ENCODE data around the gene RHO.

RHO gene

GRCh38 chr3:129522953-129523352 lies 5.5 kb upstream of the RHO start:
- DNase-seq (ENCODE audit: extremely low read depth, low read depth) = no peak
- TF ChIP-seq CTCF (IDR thresholded peaks at IDR 0.05; ENCODE audit: low read depth, low read length) = no peak

- TF ChIP-seq CTCF (IDR thresholded peaks at IDR 0.05; ENCODE audit: low read depth, low read length) = no peak
- DNase-seq (ENCODE audit: extremely low read depth, low read depth) = no peak
Measured at GRCh38 chr3:129524081-129524480, 4.4 kb upstream of the RHO start.

GRCh38 chr3:129525341-129525968 lies 3.0 kb upstream of the RHO start:
- TF ChIP-seq CTCF (IDR thresholded peaks at IDR 0.05; ENCODE audit: low read depth, low read length) = no peak
- no peak for DNase-seq (ENCODE audit: extremely low read depth, low read depth)

GRCh38 chr3:129526121-129526900 lies 2.1 kb upstream of the RHO start:
- TF ChIP-seq CTCF (IDR thresholded peaks at IDR 0.05; ENCODE audit: low read depth, low read length) = no peak
- no peak for DNase-seq (ENCODE audit: extremely low read depth, low read depth)

GRCh38 chr3:129527262-129527661 lies 1.2 kb upstream of the RHO start:
- no peak for TF ChIP-seq CTCF (IDR thresholded peaks at IDR 0.05; ENCODE audit: low read depth, low read length)
- DNase-seq (ENCODE audit: extremely low read depth, low read depth) = no peak

GRCh38 chr3:129529436-129530210 lies 1.2 kb downstream of the RHO start:
- no peak for TF ChIP-seq CTCF (IDR thresholded peaks at IDR 0.05; ENCODE audit: low read depth, low read length)
- DNase-seq (ENCODE audit: extremely low read depth, low read depth) = no peak

Data from AG09319 (cell line).